Endothelial cell of umbilical vein (primary cell): Measurements from ENCODE around the gene GLRA1.

Experiments
- CTCF ChIP-seq, 2 donors: IDR thresholded peaks; 1 replicate in 1 of 2; 2 replicates in 1 of 2; pipeline ENCODE4 v1.5.1; 2011; ENCODE audit warnings: low read length in 2 of 2, mild to moderate bottlenecking in 2 of 2, moderate library complexity in 2 of 2, control low read depth in 1 of 2, inconsistent platforms in 1 of 2, low read depth in 1 of 2; ENCODE audit not compliant: insufficient read depth in 1 of 2; ENCODE audit errors: extremely low read depth in 1 of 2
- EZH2 ChIP-seq: IDR thresholded peaks from 2 replicates; pipeline ENCODE4 v1.6.1; 2012; ENCODE audit warnings: borderline replicate concordance, low read depth, mild to moderate bottlenecking, moderate library complexity, low read length, inconsistent platforms; ENCODE audit not compliant: severe bottlenecking
- FOS ChIP-seq: IDR thresholded peaks from 2 replicates; pipeline ENCODE4 v1.6.1; 2011; ENCODE audit warnings: mild to moderate bottlenecking, low read length, moderate library complexity, borderline replicate concordance; ENCODE audit not compliant: insufficient read depth
- GATA2 ChIP-seq: IDR thresholded peaks from 2 replicates; pipeline ENCODE4 v1.7.0; 2011; ENCODE audit warnings: low read depth, mild to moderate bottlenecking, moderate library complexity, mixed read lengths, low read length; ENCODE audit not compliant: insufficient read length, insufficient read depth
- JUN ChIP-seq: IDR thresholded peaks from 2 replicates; pipeline ENCODE4 v1.6.1; 2011; ENCODE audit warnings: borderline replicate concordance, low read depth; ENCODE audit not compliant: insufficient read length, insufficient read depth
- MYC ChIP-seq: IDR thresholded peaks from one replicate; pipeline ENCODE4 v1.6.1; 2011; ENCODE audit warnings: mild to moderate bottlenecking, low read depth, low read length
- POLR2A ChIP-seq: IDR thresholded peaks from 2 replicates; pipeline ENCODE4 v1.6.1; 2012; ENCODE audit warnings: low read depth, mild to moderate bottlenecking, control low read depth, low read length
- POLR2AphosphoS5 ChIP-seq: IDR thresholded peaks from 2 replicates; pipeline ENCODE4 v1.6.1; 2012; ENCODE audit warnings: low read depth, mild to moderate bottlenecking, control low read depth, low read length, moderate library complexity; ENCODE audit not compliant: insufficient read depth
- TF ChIP-seq, protein P1 (sequence below): IDR thresholded peaks from 2 replicates; pipeline ENCODE4 v1.6.1; 2011; ENCODE audit not compliant: insufficient read depth, insufficient read length

- TF ChIP-seq CTCF (IDR thresholded peaks at IDR 0.05; ENCODE audit: extremely low read depth in 1 of 2, insufficient read depth in 1 of 2, low read depth in 1 of 2, low read length in 2 of 2) (no peak), POLR2A (no peak), EZH2 (no peak), JUN (no peak), POLR2AphosphoS5 (no peak), MYC (no peak), FOS (peak; percentile 28), GATA2 (no peak)
- TF ChIP-seq, protein P1, sequence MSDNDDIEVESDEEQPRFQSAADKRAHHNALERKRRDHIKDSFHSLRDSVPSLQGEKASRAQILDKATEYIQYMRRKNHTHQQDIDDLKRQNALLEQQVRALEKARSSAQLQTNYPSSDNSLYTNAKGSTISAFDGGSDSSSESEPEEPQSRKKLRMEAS = no peak
These were observed 114.2 kb downstream of the GLRA1 start for GRCh38 chr5:151810449-151810848.
